ENCODE results near the gene BIRC3. TPM values are rescaled to one million over a fixed set of nuclear protein-coding genes. Genes with fewer than 3 reads are reported as not detected.

BIRC3 gene
- total RNA-seq, 2 donors from 2014 or later, result 41.7 to 53.6 TPM

GRCh38 chr11:102386136-102386734 lies 69.0 kb downstream of the BIRC3 start:
- DNase-seq, result no peak
- peak; percentile 37 for ATAC-seq
- intact Hi-C loops (cut with DNase I, micrococcal nuclease), result no loop called here

GRCh38 chr11:102387043-102387781 lies 69.9 kb downstream of the BIRC3 start:
- ATAC-seq (no peak), DNase-seq (no peak)
- intact Hi-C loops (cut with DNase I, micrococcal nuclease), result no loop called here

Other genes starting within 250 kb of the BIRC3 start
- gene YAP1, start 207.0 kb upstream of the BIRC3 start, total RNA-seq, result 10 to 100 TPM; 46.2 to 49.1 TPM
- 10 to 100 TPM; 46.9 to 50.7 TPM for gene BIRC2, start 29.7 kb downstream of the BIRC3 start, total RNA-seq
- gene TMEM123, start 135.3 kb downstream of the BIRC3 start, total RNA-seq, result 100 to 1,000 TPM; 105 to 114 TPM
- gene MMP7, start 213.3 kb downstream of the BIRC3 start, total RNA-seq, result not detected

Measured in left colon (tissue), 2 donors.